HG03354 (cell line): ENCODE measurements around the gene SLC30A1.
"Not testable (repeated sequence)": the region's sequence is repeated elsewhere in the genome, so short reads cannot be mapped to it uniquely, and the experiment has no call there.

ENCODE experiments used
- ATAC-seq: cut with Tn5 transposase; IDR thresholded peaks from one replicate; pipeline ENCODE4 v1.9.1; 2021; ENCODE audit warnings: mild to moderate bottlenecking; ENCODE audit not compliant: unreplicated experiment, poor library complexity, severe bottlenecking

SLC30A1 gene, protein sequence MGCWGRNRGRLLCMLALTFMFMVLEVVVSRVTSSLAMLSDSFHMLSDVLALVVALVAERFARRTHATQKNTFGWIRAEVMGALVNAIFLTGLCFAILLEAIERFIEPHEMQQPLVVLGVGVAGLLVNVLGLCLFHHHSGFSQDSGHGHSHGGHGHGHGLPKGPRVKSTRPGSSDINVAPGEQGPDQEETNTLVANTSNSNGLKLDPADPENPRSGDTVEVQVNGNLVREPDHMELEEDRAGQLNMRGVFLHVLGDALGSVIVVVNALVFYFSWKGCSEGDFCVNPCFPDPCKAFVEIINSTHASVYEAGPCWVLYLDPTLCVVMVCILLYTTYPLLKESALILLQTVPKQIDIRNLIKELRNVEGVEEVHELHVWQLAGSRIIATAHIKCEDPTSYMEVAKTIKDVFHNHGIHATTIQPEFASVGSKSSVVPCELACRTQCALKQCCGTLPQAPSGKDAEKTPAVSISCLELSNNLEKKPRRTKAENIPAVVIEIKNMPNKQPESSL

DNA sequence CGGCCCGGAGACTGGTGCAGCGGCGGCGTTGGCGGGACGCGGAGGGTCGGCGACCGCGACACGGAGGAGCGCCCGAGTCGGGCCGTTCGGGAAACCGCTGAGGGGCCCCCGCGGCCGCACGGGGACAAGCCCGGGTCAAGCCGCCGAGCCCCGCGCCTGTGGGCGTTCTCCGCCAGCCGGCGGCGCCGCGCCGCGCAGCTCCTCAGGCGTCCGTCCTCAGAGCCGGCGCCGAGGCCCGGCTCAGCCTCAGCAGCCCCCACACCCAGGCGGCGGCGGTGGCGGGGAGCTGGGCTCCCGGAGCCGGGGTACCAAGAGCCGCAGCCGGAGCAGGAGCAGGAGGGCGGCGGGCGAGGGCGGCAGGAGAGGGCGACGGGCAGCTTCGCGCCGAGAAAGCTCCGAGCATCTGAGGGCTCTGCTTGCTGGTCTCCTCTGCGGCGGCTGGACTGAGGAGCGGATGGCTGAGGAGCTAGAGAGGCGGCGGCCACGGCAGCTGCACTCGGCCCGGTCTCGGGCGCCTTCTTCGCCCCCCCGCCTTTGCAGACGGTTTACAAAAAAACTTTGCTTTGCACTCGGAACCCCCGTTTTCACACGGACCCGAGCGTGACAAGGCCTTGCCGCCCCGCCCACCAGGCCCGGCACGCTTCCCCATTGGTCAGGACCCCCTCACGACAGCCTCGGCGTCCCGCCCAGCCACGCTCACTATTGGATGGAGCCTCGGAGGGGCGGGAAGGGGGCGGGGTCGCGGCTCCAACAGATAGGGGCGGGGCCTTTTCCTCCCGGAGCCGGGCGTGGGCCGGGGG, at the start of gene SLC30A1:
Gene SLC30A1 (minus strand): TSS at position 522 of the 800 bp plus-strand sequence. CDS start 549 bp downstream, outside the sequence.
- ATAC-seq = peak; percentile 88

DNA sequence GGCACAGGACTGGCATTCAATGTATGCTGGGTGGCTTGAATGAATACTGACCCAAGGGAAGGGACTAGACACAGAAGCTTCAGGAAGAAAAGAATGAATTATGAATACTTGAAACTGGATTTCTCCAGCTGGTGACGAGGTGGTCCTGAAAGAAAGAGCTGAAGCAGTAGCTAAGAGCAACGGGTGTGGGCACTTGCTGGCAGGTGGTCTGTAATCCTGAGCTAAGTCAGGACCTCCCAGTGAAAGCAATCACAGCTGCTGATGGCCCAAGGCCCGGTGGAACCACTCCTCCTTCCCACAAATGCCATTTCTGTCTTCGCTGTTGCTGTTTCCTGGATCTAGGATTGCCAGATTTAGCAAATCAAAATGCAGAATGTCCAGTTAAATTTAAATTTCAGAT, 49.5 kb upstream of the SLC30A1 start:
- ATAC-seq = no peak

DNA sequence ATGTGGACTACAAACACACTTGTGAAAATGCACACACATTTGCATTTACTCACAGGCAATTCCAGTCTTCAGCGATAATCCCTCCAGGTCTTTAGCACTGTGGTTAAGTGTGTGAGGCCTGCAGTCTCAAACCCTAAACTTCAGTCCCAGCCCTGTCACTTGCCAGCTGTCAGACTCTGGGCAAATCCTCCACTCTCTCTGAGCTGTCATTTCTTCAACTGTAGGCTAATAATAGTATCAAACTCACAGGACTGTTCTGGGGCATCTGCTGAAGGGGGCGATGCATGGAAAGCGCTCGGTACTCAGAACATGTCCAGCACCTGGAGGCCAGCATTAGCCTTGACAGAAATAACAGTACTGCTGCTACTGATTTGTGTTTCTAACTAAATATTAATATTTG, 48.3 kb upstream of the SLC30A1 start:
- ATAC-seq = no peak

DNA sequence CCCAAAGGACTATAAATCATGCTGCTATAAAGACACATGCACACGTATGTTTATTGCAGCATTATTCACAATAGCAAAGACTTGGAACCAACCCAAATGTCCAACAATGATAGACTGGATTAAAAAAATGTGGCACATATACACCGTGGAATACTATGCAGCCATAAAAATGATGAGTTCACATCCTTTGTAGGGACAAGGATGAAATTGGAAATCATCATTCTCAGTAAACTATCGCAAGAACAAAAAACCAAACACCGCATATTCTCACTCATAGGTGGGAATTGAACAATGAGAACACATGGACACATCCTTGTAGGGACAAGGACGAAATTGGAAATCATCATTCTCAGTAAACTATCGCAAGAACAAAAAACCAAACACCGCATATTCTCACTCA, 46.9 kb upstream of the SLC30A1 start:
- not testable (repeated sequence) for ATAC-seq

DNA sequence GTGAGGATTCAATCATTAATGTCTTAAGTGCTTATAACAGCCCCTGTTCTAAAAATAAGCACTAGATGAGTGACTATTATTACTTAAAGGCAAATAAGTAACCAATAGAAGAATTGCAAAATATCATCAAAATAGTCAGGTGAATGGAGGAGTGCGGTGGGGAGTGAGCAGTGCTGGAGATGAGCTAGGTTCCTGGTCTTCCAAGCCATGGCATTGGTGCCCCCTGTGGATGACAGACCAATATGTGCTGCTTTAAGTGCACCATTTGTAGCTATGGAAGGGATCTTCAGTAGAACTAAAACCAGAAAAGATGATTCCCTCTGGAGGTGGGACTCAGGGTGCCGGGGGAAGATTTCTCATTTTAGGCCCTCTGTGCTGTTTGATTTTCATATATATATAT, 46.1 kb upstream of the SLC30A1 start:
- ATAC-seq = no peak

DNA sequence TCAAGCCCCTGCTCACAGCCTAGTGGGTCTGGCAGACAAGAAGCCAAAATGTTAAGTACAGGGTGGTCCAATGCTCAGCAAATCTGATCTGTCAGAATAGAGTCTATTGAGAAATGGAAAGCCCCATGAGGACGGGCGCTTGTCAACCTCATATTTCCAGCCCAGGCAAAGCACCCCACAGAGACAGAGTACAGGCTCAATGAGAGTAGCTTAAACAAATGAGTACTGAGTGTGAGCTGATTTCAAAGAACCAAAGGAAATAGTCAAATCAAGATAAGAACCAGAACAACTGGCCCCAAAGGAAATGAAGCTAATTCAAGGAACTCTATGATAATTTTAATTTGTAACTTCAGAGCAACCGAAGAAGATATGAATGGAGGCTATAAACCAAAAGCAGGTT, 44.6 kb upstream of the SLC30A1 start:
- no peak for ATAC-seq

DNA sequence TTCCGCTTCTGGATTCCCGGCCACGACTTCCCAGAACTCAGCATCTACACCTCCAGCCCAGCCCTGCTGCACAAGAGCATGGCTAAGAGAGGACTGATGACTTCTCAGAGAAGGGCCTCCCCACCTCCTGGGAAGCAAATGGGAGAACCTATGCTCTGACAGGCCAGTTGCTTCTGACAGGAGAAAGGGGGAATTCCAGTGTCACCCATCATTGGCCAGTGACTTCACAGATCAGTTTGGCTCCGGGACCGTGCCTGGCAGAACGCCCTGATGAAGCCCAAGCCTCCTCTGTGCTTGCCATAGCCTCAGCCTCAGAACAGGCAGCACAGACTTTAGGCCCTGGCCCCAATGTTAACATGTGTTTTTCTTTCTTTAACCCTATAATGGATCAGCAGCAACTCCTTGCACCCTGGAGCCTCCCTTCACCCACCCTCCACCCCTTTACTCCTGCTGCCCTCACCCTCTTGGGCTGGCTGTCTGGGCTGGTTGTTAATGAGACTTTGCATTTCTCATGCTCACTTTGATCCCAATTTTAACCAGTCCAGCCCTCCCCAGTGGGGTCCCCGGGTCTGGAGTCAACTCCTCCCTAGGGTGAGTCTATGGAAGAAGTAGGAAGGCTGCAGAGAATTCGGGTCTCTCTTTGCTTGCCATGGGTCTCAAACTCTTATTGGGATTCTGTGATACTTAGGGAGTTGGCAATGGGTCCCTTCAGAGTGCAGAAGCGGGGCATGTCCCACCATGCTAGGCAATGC, 42.7 kb upstream of the SLC30A1 start:
- no peak for ATAC-seq

DNA sequence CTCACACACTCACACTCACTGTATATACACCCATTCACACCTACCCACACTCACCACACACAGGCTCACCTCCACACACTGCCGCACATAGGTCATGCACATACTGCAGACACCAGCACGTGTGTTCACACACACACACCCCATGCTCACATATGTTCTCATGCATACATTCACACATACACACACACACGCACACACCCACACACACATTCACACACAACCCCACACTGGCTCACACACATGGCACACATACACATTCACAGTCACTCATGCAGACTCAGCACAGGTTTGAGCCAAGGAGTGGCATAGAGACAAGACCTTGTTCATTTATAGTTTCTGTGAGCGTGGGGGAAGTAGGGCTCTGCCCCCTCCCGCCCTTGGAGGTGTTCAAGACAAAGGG, 41.1 kb upstream of the SLC30A1 start:
- ATAC-seq = no peak

DNA sequence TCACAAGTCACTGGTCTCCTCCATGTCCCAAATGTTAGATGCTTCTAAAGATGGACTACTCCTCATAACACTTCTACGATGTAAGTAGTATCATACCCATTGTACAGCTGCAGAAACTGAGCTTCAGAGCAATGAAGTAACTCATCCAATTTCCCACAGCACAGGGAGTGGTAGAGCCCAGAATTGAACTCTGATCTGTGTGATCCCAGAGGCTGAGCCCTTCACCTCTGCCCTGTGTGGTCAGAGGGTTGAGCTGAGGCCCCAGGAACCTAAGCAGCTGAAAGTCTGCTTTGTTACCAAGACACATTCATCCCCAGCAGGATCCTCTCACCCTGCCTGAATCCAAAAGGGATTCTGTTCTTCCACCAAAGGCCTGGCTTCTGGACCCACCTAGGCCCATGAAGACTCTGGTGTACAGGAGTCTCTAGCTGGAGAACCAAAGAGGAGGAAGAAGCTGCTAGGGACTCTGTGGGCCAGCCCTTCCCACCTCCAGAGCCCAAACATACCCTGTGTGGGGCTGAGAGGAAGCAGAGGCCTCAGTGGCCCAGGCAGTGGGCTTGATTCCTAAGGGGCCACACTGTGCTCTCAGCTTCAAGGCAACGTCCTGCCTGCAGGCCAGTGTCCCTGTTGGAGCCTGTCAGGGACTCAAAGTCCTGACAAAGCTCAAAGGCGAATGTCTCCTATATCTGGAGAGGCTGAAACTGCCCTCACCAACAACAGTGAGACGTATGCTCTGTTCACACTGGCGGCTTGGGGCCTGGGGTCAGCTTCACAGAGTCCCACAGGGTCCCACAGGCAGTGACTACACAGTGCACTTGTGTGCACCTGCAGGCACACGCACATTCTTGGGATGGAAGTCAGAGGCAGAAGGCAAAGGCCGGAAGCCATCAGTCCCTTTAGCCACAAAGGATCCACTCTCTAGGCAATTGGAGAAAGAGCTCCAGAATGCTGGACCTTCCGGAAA, 40.4 kb upstream of the SLC30A1 start:
- ATAC-seq = no peak

DNA sequence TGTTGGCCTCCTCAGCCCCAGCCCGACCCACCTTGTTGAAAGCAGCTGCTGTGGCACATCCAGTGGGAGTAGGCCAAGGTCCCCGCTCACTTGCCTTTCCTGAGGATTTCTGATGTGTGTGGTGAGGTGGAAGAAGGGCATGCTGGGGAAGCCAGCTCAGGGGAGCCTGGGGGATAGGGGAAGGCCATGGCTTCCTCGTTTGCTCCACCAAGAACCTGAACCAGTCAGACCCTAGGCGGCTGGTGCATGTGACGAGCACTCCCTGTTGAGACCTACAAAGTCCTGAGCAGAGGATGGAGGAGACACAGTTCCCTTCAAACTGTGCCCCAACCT, 38.0 kb upstream of the SLC30A1 start:
- no peak for ATAC-seq

DNA sequence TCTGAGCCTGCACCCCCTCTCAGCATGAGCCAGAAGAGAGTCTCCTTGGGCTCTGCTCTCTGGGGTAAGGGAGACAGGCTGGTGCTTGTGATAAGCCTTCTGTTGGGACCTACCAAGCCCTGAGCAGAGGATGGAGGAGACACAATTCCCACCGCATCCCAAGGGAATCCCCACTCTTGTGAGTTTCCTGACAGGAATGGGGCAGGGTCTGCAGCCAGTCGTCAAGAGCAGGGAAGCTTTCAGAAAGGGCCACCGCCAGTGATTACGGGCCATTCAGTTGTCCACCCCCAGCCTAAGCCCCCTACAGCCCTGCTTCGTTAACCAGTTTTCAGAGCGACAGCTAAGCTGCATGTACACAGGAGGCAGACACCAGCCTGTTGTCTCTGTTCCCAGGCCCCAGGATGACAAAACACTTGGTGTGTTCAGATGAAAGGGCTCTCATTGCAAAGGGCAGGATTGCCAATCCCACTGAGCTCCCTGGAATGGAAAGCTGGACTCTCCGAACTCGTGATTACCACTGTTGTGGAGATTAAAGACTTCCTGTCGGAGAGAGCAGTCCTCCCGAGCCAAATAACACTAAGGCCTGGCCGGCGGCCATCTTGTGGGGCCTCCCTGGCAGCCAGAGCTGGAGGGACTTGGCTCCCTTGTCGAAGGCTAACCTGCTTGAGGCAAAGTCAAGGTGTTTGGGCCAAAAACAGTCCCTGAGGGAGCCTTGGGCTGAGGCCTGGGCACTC, 37.4 kb upstream of the SLC30A1 start:
- no peak for ATAC-seq

DNA sequence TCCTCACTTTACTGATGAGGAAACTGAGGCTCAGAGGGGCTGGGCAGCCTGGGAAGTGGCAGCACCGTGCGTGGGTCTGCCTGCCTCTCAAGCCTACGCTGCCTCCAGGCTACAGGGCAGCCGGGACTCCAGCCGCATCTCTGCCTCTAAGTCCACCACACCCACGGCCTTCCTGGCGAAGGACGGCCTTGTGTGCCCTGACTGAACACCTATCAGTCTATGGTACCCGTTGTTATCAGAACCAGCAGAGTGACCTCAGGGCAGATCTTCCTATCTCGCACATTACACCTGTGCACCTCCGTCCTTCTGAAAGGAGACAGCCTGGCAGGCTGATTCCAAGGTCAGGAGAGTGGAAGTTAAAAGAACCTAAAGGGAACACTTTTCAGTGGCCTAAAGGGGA, 35.7 kb upstream of the SLC30A1 start:
- ATAC-seq = no peak

DNA sequence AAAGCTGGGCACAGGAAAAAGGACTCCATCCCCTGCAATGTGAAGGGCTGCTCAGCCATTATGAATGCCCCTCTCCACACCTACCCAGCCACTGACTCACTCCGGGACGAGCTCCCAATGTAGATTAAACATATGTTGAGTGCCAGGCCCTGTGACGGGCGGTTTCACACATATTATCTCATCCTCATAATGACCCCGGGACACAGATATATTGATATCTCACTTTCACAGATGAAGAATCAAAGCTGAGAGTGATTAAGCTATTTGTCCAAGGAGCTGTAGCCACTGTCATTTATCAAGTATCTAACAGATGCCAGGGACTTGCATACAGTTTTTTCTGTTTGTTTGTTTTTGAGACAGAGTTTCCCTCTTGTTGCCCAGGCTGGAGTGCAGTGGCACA, 35.0 kb upstream of the SLC30A1 start:
- no peak for ATAC-seq

DNA sequence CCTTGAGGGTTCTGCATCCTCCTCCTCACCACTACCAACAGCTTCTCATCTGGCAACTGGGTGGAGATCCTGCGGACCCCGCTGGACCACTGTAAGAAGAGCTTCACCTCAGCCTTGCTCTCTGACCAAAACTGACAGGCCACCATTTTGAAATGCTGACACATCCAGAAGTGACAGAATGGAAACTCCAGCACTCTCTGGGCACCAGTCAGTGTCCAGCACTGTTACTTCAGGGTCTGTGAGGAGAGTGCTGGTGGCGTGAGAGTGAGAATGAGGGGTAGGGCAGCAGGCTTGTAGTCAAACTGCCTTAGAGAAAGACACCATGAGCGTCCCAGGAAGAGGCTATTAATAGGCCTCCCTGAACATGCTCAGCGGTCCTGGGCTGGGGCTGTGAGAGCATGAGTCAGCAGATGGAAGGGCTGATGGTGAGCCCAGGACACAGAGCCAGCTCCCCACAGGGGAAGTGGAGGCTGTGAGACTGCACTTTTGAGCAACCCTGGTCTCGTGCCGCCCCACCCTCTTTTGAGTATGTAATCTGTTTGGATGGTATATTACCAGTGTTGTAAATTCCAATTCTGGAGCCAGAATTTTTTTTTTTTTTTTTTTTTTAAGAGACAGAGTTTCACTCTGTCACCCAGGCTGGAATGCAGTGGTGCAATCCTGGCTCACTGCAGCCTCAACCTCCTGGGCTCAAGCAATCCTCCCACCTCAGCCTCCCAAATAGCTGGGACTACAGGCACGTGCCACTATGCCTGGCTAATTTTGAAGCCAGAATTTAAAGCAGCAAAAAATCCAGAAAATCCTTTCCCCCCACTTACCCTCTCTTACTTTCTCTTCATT, 34.4 kb upstream of the SLC30A1 start:
- peak; percentile 44 for ATAC-seq

DNA sequence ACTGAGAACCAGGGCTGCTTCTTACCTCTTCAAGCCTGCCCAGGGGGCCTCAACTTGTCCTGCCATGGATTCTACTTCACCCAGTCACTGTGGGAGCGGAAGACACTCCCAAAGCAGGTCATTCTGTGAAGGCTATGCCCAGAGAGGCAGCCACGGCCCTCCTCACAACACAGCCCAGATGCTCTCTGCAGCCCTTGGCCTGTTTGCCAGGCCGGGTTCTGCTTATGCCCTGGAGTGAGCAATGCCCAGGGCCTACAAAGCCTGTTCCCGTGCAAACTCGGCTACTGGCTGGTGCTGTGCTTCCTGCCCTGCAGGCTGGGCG, 33.8 kb upstream of the SLC30A1 start:
- no peak for ATAC-seq

DNA sequence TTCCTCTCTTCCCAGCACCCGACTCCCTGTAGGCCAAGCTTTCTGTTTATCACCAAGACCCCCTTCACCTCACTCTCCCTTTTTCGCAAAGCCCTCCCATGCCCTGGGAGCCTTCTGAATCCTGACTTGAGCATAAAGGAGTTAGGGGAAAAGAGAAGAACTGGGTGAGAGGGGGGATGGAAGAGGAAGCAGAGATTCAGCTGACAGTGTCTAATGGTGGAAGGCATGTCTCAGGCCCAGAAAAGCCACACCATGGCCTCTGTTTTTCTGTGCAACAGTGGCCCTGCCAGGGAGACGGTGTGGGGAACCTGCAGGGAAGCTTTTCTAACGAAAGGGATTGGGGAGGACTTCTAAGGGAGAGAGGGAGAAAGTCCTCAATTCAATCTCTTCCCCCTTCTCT, 32.9 kb upstream of the SLC30A1 start:
- ATAC-seq = no peak

DNA sequence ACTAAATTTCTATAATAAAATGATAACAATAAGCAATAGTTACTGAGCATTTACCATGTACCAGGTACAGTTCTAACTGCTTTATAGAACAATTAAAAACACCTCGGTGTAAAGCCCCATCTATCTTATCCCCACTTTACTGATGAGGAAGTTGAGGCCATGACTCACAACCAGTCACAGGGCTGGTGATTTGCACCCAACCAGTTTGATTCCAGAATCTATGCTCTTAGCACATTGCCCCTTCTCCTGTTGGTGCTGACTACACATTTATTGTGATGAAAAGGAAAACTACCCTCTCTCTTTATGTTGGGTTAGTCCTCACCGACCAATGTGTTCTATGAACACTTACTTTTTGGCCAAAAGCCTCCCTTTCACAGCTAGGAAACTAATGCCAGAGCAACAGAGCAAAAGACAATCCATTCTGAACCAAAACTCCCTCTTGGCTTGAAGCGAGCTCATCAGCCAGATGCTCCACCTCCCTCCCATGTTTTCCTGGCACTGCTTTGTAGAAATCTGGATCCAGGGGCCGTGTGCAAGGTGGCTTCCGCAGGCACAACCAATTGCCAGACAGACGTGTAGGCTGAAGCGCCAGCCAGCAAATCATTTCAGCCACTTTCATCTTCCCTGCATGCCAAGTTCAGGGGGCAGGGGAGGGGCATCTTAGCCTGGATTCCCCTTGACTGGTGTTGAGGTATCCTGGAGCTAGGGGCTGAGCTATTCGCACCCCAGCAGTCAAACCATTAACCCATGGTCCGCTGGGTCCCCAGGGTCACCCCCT, 32.0 kb upstream of the SLC30A1 start:
- no peak for ATAC-seq
